Common myeloid progenitor, CD34-positive (primary cell): ENCODE data around the gene IPO11. TPM values are rescaled to one million over a fixed set of nuclear protein-coding genes. Genes with fewer than 3 reads are reported as not detected.

Experiments
- CTCF ChIA-PET: fragments of 350-600 bp; sonication (Branson Sonifier 250); formaldehyde crosslinking; loops from one replicate; lab custom pipeline; 2021; ENCODE audit warnings: antibody characterized with exemption; lab: Charles Lee
- POLR2A ChIA-PET: fragments of 350-600 bp; sonication (Branson Sonifier 250); formaldehyde crosslinking; loops from one replicate; lab custom pipeline; 2021; ENCODE audit warnings: antibody characterized with exemption; lab: Charles Lee
- DNase-seq, 3 donors: peaks; one replicate each; pipeline versions ENCODE4 v3.0.0 to v3.0.0-alpha.2; 2013
- H3K27ac ChIP-seq, 2 experiments: 1 replicate in 1 of 2; 2 replicates in 1 of 2; pipeline ENCODE4 v1.7.0; 2013; ENCODE audit warnings: inconsistent platforms in 2 of 2, low read length in 2 of 2, mild to moderate bottlenecking in 2 of 2, low read depth in 1 of 2, moderate library complexity in 1 of 2; ENCODE audit not compliant: severe bottlenecking in 2 of 2, insufficient read depth in 1 of 2, poor library complexity in 1 of 2
- H3K27me3 ChIP-seq, 5 experiments: replicated peaks in 2 of 5; 1 replicate in 3 of 5; 2 replicates in 2 of 5; pipeline versions ENCODE4 v1.6.1 to v1.7.0; 2013; ENCODE audit warnings: low read length in 4 of 5, mild to moderate bottlenecking in 2 of 5, moderate library complexity in 2 of 5, inconsistent platforms in 1 of 5; ENCODE audit not compliant: insufficient read depth in 5 of 5, control insufficient read depth in 4 of 5
- H3K36me3 ChIP-seq, 4 experiments: 1 replicate in 2 of 4; 2 replicates in 2 of 4; pipeline versions ENCODE4 v1.6.1 to v1.7.0; 2013; ENCODE audit warnings: low read length in 3 of 4, control low read depth in 1 of 4, mild to moderate bottlenecking in 1 of 4; ENCODE audit not compliant: control insufficient read depth in 4 of 4, insufficient read depth in 4 of 4
- H3K4me1 ChIP-seq, 4 experiments: 1 replicate in 3 of 4; 2 replicates in 1 of 4; pipeline versions ENCODE4 v1.6.1 to v1.7.1; 2013; ENCODE audit warnings: low read length in 3 of 4, mild to moderate bottlenecking in 3 of 4, control low read depth in 1 of 4, inconsistent platforms in 1 of 4, moderate library complexity in 1 of 4; ENCODE audit not compliant: control insufficient read depth in 4 of 4, insufficient read depth in 4 of 4; ENCODE audit errors: control extremely low read depth in 1 of 4
- H3K4me3 ChIP-seq, 7 experiments: 1 replicate in 4 of 7; 2 replicates in 3 of 7; pipeline versions ENCODE4 v1.5.1 to v1.7.0; 2013; ENCODE audit warnings: mild to moderate bottlenecking in 7 of 7, low read length in 6 of 7, moderate library complexity in 6 of 7, inconsistent platforms in 2 of 7, low read depth in 2 of 7, control low read depth in 1 of 7; ENCODE audit not compliant: insufficient read depth in 4 of 7, control insufficient read depth in 1 of 7; ENCODE audit errors: extremely low read depth in 1 of 7
- H3K9me3 ChIP-seq, 5 experiments: 1 replicate in 4 of 5; 2 replicates in 1 of 5; pipeline versions ENCODE4 v1.6.1 to v1.7.1; 2013; ENCODE audit warnings: low read length in 4 of 5, mild to moderate bottlenecking in 2 of 5, inconsistent platforms in 1 of 5, low read depth in 1 of 5, moderate library complexity in 1 of 5; ENCODE audit not compliant: control insufficient read depth in 4 of 5, insufficient read depth in 2 of 5; ENCODE audit errors: control extremely low read depth in 1 of 5
- WGBS: methylation state at CpG from one replicate; pipeline ENCODE4 v1.1.5; 2013; ENCODE audit not compliant: insufficient coverage; 5-methylcytosine and 5-hydroxymethylcytosine counted together
- polyA plus RNA-seq: library from polyadenylated mRNA; unstranded; fragments of 120-200 nt; gene quantifications from one replicate; pipeline ENCODE4 v1.2.1, GENCODE V29; 2013

The IPO11 gene
- polyA plus RNA-seq = 66.7 TPM

DNA sequence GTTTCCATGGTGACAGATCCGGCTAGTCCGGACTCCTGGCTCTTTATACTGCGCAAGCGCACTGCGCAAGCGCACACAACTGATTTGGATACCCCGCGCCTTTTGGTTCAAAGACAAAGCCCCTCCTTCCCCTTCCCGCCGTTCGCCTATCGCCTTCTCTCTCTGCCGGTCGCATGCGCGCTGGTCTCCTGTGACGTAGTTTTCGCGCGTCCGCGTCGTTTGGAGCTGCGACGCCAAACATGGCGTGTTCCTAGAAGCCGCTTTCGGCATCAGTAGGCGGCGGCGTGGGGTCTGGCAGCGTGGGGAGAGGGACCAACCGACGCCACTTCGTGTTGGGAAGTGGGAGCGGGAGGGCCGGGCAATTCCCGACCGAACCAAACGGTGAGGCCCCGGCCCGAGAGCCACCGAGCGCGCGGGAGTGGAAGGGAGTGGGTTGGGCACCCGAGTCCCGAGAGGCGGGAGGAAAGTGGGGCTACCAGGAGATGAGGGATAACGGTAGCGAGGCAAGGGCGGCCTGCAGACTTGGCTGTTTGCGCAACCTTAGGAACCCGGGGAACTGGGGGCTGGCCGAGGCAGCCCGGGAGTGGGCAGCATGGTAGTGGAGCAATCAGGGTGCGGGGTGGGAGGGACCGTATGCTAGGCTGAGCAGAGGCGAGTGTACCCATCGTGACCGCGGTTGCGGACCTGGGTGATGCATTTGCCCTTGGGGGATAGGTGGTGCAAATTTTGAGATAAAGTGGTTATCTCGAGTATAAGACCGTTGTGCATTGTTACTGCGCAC, at the start of gene IPO11:
TSS of gene IPO11 (plus strand) at position 215 of the 781 bp plus-strand sequence. CDS start 24,517 bp downstream, outside the sequence.
- Histone ChIP-seq H3K27ac (peak within 1 kb of the TSS; percentile 72 to 85), H3K4me3 (peak within 1 kb of the TSS; percentile 86 to 99 (median 94)), H3K4me1 (peaks cover 7 to 21% (median 15%) of the 10 kb centered on the region in 4 experiments), H3K9me3 (no peaks in the 10 kb centered on the region), H3K36me3 (peaks cover 0 to 2% (median 0%) of the 10 kb centered on the region in 4 experiments), H3K27me3 (no peaks in the 10 kb centered on the region)
- 0% methylated on average over 58 of the region's 66 CpGs for WGBS
- CTCF ChIA-PET = interaction anchor here (3.2 kb wide), 1 partner anchor 10 kb away, joined by 12 read pairs; the partner anchor contains the start of gene DIMT1
- POLR2A ChIA-PET = interaction anchor here (1.1 kb wide), 1 partner anchor 9 kb away, joined by 6 read pairs; the partner anchor contains the start of gene DIMT1
- peak; percentile 99 for DNase-seq

DNA sequence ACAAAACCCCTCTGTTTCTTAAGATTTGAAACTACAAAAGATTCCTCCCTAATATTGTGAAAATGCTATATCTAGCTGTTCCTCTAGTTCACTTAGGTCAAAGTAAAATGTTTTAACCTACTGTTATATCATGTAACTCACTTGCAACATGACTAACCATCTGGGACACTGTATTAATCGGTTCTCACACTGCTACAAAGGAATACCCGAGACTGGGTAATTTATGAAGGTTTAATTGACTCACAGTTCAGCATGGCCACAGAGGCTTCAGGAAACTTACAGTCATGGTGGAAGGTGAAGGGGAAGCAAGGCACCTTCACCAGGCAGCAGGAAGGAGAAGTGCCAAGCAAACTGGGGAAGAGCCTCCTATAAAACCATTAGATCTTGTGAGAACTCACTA, 43.5 kb upstream of the IPO11 start:
- H3K36me3 ChIP-seq = peaks cover 18 to 62% (median 41%) of the 10 kb centered on the region in 4 experiments

DNA sequence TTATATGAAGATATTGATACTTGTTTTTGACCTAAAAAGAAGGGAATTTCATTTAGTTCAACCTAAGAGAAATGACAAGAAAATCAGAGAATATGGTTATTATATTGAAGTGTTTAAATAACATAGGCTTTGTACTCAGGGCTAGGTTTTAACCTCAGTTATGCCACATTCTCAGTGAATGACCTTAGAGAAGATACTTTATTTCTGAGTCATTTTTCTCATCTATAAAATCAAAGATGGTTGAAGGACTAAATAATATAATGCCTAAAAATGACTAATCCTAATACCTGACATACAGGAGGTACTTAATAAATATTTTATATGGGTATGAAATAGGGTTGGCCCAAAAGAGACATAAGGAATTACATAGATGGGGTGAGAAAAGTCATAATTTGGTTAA, 41.2 kb upstream of the IPO11 start:
- no peak overlapping the region for H3K4me3 ChIP-seq
- peaks cover 10 to 54% (median 36%) of the 10 kb centered on the region in 4 experiments for H3K36me3 ChIP-seq
- POLR2A ChIA-PET = no interaction called here
- no peaks in the 10 kb centered on the region for H3K4me1 ChIP-seq
- no peak for DNase-seq
- H3K9me3 ChIP-seq = no peaks in the 10 kb centered on the region
- no peaks in the 10 kb centered on the region for H3K27me3 ChIP-seq
- no peak overlapping the region for H3K27ac ChIP-seq
- CTCF ChIA-PET = interaction anchor here (0.8 kb wide), 1 partner anchor 14 kb away, joined by 7 read pairs; no protein-coding TSS in a partner anchor

More for the DNA sequence above, 43.5 kb upstream of the IPO11 start:
- Histone ChIP-seq H3K4me3 (no peak overlapping the region), H3K9me3 (peaks cover 0 to 14% (median 2%) of the 10 kb centered on the region in 5 experiments), H3K4me1 (no peaks in the 10 kb centered on the region), H3K27me3 (no peaks in the 10 kb centered on the region), H3K27ac (peak overlapping the region in 1 of 2 experiments; percentile 43)
- DNase-seq = no peak
- ChIA-PET CTCF (interaction anchor here (0.6 kb wide), 1 partner anchor 13 kb away, joined by 3 read pairs; no protein-coding TSS in a partner anchor), POLR2A (no interaction called here)
- WGBS = 100% methylated on average over 2 of the region's 2 CpGs

DNA sequence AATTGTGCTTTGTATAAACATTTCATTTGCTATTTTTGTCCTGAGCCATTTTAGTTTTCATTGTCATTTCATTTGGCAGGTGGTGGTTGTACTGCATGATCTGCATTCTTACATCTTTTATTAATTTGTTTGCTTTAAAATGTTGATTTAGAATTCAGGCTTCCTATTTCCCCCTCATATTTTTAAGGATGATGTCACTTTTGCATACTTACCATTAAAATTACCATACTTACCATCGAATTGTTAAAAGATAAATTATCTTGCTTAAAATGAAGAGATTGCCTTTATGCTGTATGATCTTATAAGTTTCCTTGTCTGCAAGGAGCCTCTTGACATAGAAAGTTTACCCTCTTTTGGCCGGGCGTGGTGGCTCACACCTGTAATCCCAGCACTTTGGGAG, 40.0 kb upstream of the IPO11 start:
- Histone ChIP-seq H3K4me1 (no peaks in the 10 kb centered on the region), H3K27ac (peak overlapping the region in 1 of 2 experiments; percentile 0), H3K9me3 (no peaks in the 10 kb centered on the region), H3K36me3 (peaks cover 14 to 64% (median 39%) of the 10 kb centered on the region in 4 experiments), H3K27me3 (no peaks in the 10 kb centered on the region), H3K4me3 (no peak overlapping the region)
- no peak for DNase-seq
- CTCF ChIA-PET = no interaction called here
- POLR2A ChIA-PET = no interaction called here
- WGBS = no CpG with 5 or more reads among the region's 3 CpGs

DNA sequence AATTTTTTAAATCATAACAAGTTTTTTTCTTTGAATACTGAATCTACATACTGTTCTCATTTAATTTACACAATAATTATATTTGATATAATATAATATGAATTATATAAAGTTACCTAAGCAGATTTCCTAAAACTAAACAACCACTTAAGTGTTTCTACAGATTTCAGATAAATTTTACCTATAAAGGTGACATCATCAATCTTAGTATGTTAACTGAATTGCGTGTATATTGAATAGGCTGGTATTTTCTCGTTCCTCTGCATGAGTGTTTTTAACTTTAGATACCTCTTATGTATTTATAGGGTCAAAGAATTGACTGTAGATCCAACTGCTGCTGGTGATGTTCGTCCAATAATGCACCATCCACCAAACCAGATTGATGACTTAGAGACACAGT, 39.2 kb upstream of the IPO11 start:
- no peaks in the 10 kb centered on the region for H3K9me3 ChIP-seq
- peaks cover 14 to 67% (median 47%) of the 10 kb centered on the region in 4 experiments for H3K36me3 ChIP-seq
- no peaks in the 10 kb centered on the region for H3K27me3 ChIP-seq
- DNase-seq = no peak
- no peaks in the 10 kb centered on the region for H3K4me1 ChIP-seq
- POLR2A ChIA-PET = no interaction called here
- CTCF ChIA-PET = no interaction called here
- no CpG with 5 or more reads among the region's 3 CpGs for WGBS
- no peak overlapping the region for H3K4me3 ChIP-seq
- no peak overlapping the region for H3K27ac ChIP-seq

DNA sequence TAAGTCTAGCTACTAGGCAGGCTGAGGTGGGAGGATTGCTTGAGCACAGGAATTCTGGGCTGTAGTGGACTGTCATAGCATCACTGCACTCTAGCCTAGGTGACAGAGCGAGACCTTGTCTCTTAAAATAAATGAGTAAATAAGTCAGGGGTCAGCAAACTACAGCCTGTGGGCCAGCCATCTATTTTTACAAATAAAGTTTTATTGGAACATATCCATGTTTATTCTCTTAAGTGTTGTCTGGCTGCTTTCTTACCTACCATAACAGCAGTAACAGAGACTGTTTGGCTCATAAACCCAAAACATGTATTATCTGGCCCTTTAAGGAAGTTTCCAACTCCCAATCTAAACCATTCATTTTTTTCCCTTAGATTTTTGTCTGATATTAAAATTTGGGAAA, 38.5 kb upstream of the IPO11 start:
- H3K27ac ChIP-seq = no peak overlapping the region
- no CpG with 5 or more reads among the region's 1 CpG for WGBS
- no peak for DNase-seq
- H3K36me3 ChIP-seq = peaks cover 10 to 71% (median 52%) of the 10 kb centered on the region in 4 experiments
- no peaks in the 10 kb centered on the region for H3K27me3 ChIP-seq
- H3K4me1 ChIP-seq = no peaks in the 10 kb centered on the region
- CTCF ChIA-PET = no interaction called here
- POLR2A ChIA-PET = no interaction called here
- no peaks in the 10 kb centered on the region for H3K9me3 ChIP-seq
- no peak overlapping the region for H3K4me3 ChIP-seq

DNA sequence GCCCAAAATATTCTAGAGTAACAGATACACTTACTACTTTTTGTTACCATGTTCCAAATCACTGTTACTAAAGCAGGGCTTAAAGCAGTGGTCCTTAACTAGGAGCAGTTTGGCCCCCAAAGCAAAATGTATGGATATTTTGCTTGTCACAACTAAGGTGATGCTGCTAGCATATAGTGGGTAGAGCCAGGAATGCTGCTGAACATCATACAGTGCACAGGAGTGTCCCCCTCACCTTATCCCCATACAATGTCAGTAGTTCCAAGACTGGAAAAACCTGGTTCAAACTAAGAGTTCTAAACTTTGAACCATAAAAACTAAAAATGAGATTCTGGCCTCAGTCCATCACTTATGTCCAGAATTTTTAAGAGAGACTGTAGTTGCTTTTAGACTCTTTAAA, 36.9 kb upstream of the IPO11 start:
- Histone ChIP-seq H3K36me3 (peaks cover 16 to 76% (median 57%) of the 10 kb centered on the region in 4 experiments), H3K27ac (no peak overlapping the region), H3K4me1 (no peaks in the 10 kb centered on the region), H3K9me3 (no peaks in the 10 kb centered on the region), H3K4me3 (no peak overlapping the region), H3K27me3 (no peaks in the 10 kb centered on the region)
- POLR2A ChIA-PET = no interaction called here
- CTCF ChIA-PET = no interaction called here
- DNase-seq = no peak
